SJCRH30 (cell line): ENCODE results near the gene CRYBB1. TPM values are rescaled to one million over a fixed set of nuclear protein-coding genes. Genes with fewer than 3 reads are reported as not detected.

Source experiments
- DNase-seq, 2 experiments: peaks; one replicate each; pipeline ENCODE4 v3.0.0-alpha.2; 2015 to 2020
- H3K27ac ChIP-seq: fragments of 250-450 bp; sonication (Bioruptor Pico); 2 replicates; pipeline ENCODE4 v1.5.1; 2020; ENCODE audit warnings: mild to moderate bottlenecking, moderate library complexity
- H3K27me3 ChIP-seq: fragments of 250-450 bp; sonication (Bioruptor Pico); 2 replicates; pipeline ENCODE4 v1.5.1; 2020; ENCODE audit warnings: mild to moderate bottlenecking, moderate library complexity
- H3K36me3 ChIP-seq: fragments of 250-450 bp; sonication (Bioruptor Pico); 2 replicates; pipeline ENCODE4 v1.5.1; 2020; ENCODE audit warnings: mild to moderate bottlenecking, moderate library complexity
- H3K4me1 ChIP-seq: fragments of 250-450 bp; sonication (Bioruptor Pico); 2 replicates; pipeline ENCODE4 v1.5.1; 2020; ENCODE audit warnings: mild to moderate bottlenecking, moderate library complexity
- H3K4me3 ChIP-seq: fragments of 250-450 bp; sonication (Bioruptor Pico); 2 replicates; pipeline ENCODE4 v1.5.1; 2020; ENCODE audit warnings: mild to moderate bottlenecking, moderate library complexity
- H3K9me3 ChIP-seq: fragments of 250-450 bp; sonication (Bioruptor Pico); replicated peaks from 2 replicates; pipeline ENCODE4 v1.5.1; 2020; ENCODE audit warnings: mild to moderate bottlenecking, moderate library complexity
- total RNA-seq: library from RNA; depleted of rRNA; stranded (reverse); fragments of >200 nt; shearing (Covaris generic); gene quantifications from 2 replicates; pipeline ENCODE4 v1.2.3, GENCODE V29; 2014

Gene CRYBB1
- total RNA-seq, 1 experiment from 2014 or later: 0.30 TPM

GRCh38 chr22:26604368-26604767, 13.5 kb downstream of the CRYBB1 start:
- H3K4me1 ChIP-seq: peaks cover 3% of the 10 kb centered on the region; the same call in 1 of the 2 replicates
- H3K36me3 ChIP-seq: no peaks in the 10 kb centered on the region
- no peak overlapping the region for H3K4me3 ChIP-seq
- H3K9me3 ChIP-seq: no peaks in the 10 kb centered on the region
- H3K27me3 ChIP-seq: no peaks in the 10 kb centered on the region
- H3K27ac ChIP-seq: no peak overlapping the region
- no peak for DNase-seq

- H3K27ac ChIP-seq: no peak overlapping the region
- H3K4me1 ChIP-seq: peaks cover 3% of the 10 kb centered on the region; the same call in 1 of the 2 replicates
- H3K36me3 ChIP-seq: no peaks in the 10 kb centered on the region
- H3K4me3 ChIP-seq: no peak overlapping the region
- H3K27me3 ChIP-seq: no peaks in the 10 kb centered on the region
- DNase-seq: no peak
- H3K9me3 ChIP-seq: no peaks in the 10 kb centered on the region
Measured at GRCh38 chr22:26602127-26602526, 15.7 kb downstream of the CRYBB1 start.

GRCh38 chr22:26601726-26602125, 16.1 kb downstream of the CRYBB1 start:
- H3K27ac ChIP-seq: no peak overlapping the region
- peaks cover 3% of the 10 kb centered on the region; the same call in 1 of the 2 replicates for H3K4me1 ChIP-seq
- H3K27me3 ChIP-seq: no peaks in the 10 kb centered on the region
- H3K36me3 ChIP-seq: no peaks in the 10 kb centered on the region
- no peak for DNase-seq
- no peak overlapping the region for H3K4me3 ChIP-seq
- H3K9me3 ChIP-seq: no peaks in the 10 kb centered on the region

GRCh38 chr22:26599505-26599904, 18.3 kb downstream of the CRYBB1 start:
- no peaks in the 10 kb centered on the region for H3K36me3 ChIP-seq
- no peaks in the 10 kb centered on the region for H3K9me3 ChIP-seq
- H3K27me3 ChIP-seq: no peaks in the 10 kb centered on the region
- peaks cover 3% of the 10 kb centered on the region; the same call in 1 of the 2 replicates for H3K4me1 ChIP-seq
- DNase-seq: peak; percentile 19 to 29
- H3K4me3 ChIP-seq: no peak overlapping the region
- no peak overlapping the region for H3K27ac ChIP-seq

GRCh38 chr22:26597480-26597879, 20.3 kb downstream of the CRYBB1 start:
- DNase-seq: no peak
- no peak overlapping the region for H3K4me3 ChIP-seq

GRCh38 chr22:26597026-26597425, 20.8 kb downstream of the CRYBB1 start:
- H3K36me3 ChIP-seq: no peaks in the 10 kb centered on the region
- H3K4me1 ChIP-seq: peaks cover 3% of the 10 kb centered on the region; the same call in 1 of the 2 replicates
- no peaks in the 10 kb centered on the region for H3K9me3 ChIP-seq
- no peak overlapping the region for H3K27ac ChIP-seq
- H3K4me3 ChIP-seq: no peak overlapping the region
- H3K27me3 ChIP-seq: no peaks in the 10 kb centered on the region
- DNase-seq: no peak

More at GRCh38 chr22:26597480-26597879, 20.3 kb downstream of the CRYBB1 start:
- H3K9me3 ChIP-seq: no peaks in the 10 kb centered on the region
- H3K27ac ChIP-seq: no peak overlapping the region
- H3K27me3 ChIP-seq: no peaks in the 10 kb centered on the region
- no peaks in the 10 kb centered on the region for H3K36me3 ChIP-seq
- H3K4me1 ChIP-seq: peaks cover 3% of the 10 kb centered on the region; the same call in 1 of the 2 replicates

- no peak for DNase-seq
Measured at GRCh38 chr22:26593763-26594162, 24.1 kb downstream of the CRYBB1 start.

GRCh38 chr22:26592421-26592891, 25.4 kb downstream of the CRYBB1 start:
- no peak overlapping the region for H3K27ac ChIP-seq
- DNase-seq: no peak
- H3K4me3 ChIP-seq: no peak overlapping the region
- no peaks in the 10 kb centered on the region for H3K36me3 ChIP-seq
- H3K4me1 ChIP-seq: no peaks in the 10 kb centered on the region
- no peaks in the 10 kb centered on the region for H3K27me3 ChIP-seq
- peaks cover 4% of the 10 kb centered on the region; the same call in 1 of the 2 replicates for H3K9me3 ChIP-seq

More at GRCh38 chr22:26593763-26594162, 24.1 kb downstream of the CRYBB1 start:
- Histone ChIP-seq H3K36me3 (no peaks in the 10 kb centered on the region), H3K9me3 (no peaks in the 10 kb centered on the region), H3K27ac (no peak overlapping the region), H3K27me3 (no peaks in the 10 kb centered on the region), H3K4me1 (no peaks in the 10 kb centered on the region), H3K4me3 (no peak overlapping the region)

GRCh38 chr22:26589845-26590736, 27.7 kb downstream of the CRYBB1 start, which contains the start of gene TPST2:
Gene TPST2 (minus strand): TSS chr22:26590132. CDS start chr22:26541630, 48,502 bp downstream.
- DNase-seq: peak; percentile 69 to 79
- Histone ChIP-seq H3K9me3 (peaks cover 4% of the 10 kb centered on the region; the same call in 1 of the 2 replicates), H3K27me3 (no peaks in the 10 kb centered on the region), H3K36me3 (no peaks in the 10 kb centered on the region), H3K4me3 (peak within 1 kb of the TSS; percentile 88), H3K27ac (peak within 1 kb of the TSS; percentile 35), H3K4me1 (peaks cover 4% of the 10 kb centered on the region)

- no peaks in the 10 kb centered on the region for H3K27me3 ChIP-seq
- H3K9me3 ChIP-seq: peaks cover 4% of the 10 kb centered on the region; the same call in 1 of the 2 replicates
- H3K4me3 ChIP-seq: peak overlapping the region; percentile 88
- no peaks in the 10 kb centered on the region for H3K36me3 ChIP-seq
- peaks cover 8% of the 10 kb centered on the region for H3K4me1 ChIP-seq
- H3K27ac ChIP-seq: peak overlapping the region; percentile 35
- DNase-seq: peak; percentile 32 to 44
Measured at GRCh38 chr22:26589367-26589844, 28.4 kb downstream of the CRYBB1 start.

GRCh38 chr22:26588729-26589366, 29.0 kb downstream of the CRYBB1 start:
- H3K36me3 ChIP-seq: no peaks in the 10 kb centered on the region
- no peak for DNase-seq
- no peaks in the 10 kb centered on the region for H3K27me3 ChIP-seq
- H3K9me3 ChIP-seq: peaks cover 4% of the 10 kb centered on the region; the same call in 1 of the 2 replicates
- H3K4me3 ChIP-seq: peak overlapping the region; percentile 88
- peaks cover 8% of the 10 kb centered on the region for H3K4me1 ChIP-seq
- no peak overlapping the region for H3K27ac ChIP-seq

- H3K9me3 ChIP-seq: peaks cover 4% of the 10 kb centered on the region; the same call in 1 of the 2 replicates
- no peaks in the 10 kb centered on the region for H3K36me3 ChIP-seq
- no peak for DNase-seq
- no peak overlapping the region for H3K4me3 ChIP-seq
- H3K27me3 ChIP-seq: no peaks in the 10 kb centered on the region
- H3K4me1 ChIP-seq: peaks cover 8% of the 10 kb centered on the region
- H3K27ac ChIP-seq: no peak overlapping the region
Measured at GRCh38 chr22:26587991-26588613, 29.7 kb downstream of the CRYBB1 start.

GRCh38 chr22:26586556-26587325, 31.1 kb downstream of the CRYBB1 start:
- peaks cover 4% of the 10 kb centered on the region; the same call in 1 of the 2 replicates for H3K9me3 ChIP-seq
- no peak overlapping the region for H3K27ac ChIP-seq
- no peak for DNase-seq
- H3K4me3 ChIP-seq: no peak overlapping the region
- H3K27me3 ChIP-seq: no peaks in the 10 kb centered on the region
- peaks cover 8% of the 10 kb centered on the region for H3K4me1 ChIP-seq
- H3K36me3 ChIP-seq: no peaks in the 10 kb centered on the region
